Measurements from ENCODE around the gene ARHGEF28.

Gene ARHGEF28

DNA sequence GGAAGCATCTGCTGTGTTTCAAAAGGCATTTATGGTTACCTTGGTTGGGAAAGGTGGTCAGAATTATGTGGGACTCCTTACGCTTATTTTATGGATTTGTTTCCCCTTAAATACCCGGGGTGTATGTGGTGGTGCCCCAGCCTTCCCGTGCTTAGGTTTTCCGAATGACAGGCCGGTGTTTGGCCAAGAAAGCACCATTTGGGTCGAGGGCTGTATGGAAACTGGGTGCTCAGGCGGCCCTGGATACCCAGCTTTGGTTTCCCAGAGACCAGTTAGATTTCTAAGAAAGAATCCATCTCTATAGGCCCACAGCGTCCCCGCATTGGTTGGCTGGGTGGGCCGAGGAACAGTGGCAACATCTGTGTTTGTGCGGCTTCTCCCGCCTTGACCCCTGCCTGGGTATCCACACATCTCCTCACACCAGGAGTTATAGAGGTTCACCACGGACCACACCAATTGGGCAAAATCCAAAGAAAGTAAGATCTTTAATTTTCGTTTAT, 868 bp downstream of the ARHGEF28 start:
- H3K4me3 ChIP-seq (ENCODE audit: low read depth, low read length), result peak overlapping the region; percentile 72
- no peaks in the 10 kb centered on the region for H3K27me3 ChIP-seq
- peaks cover 45% of the 10 kb centered on the region for H3K4me1 ChIP-seq
- 0 out of 2 replicates have a peak, but pooled peaks cover 2% of the 10 kb centered on the region for H3K36me3 ChIP-seq
- H3K9me3 ChIP-seq, result no peaks in the 10 kb centered on the region
- DNase-seq, result no peak
- TF ChIP-seq, protein P1, sequence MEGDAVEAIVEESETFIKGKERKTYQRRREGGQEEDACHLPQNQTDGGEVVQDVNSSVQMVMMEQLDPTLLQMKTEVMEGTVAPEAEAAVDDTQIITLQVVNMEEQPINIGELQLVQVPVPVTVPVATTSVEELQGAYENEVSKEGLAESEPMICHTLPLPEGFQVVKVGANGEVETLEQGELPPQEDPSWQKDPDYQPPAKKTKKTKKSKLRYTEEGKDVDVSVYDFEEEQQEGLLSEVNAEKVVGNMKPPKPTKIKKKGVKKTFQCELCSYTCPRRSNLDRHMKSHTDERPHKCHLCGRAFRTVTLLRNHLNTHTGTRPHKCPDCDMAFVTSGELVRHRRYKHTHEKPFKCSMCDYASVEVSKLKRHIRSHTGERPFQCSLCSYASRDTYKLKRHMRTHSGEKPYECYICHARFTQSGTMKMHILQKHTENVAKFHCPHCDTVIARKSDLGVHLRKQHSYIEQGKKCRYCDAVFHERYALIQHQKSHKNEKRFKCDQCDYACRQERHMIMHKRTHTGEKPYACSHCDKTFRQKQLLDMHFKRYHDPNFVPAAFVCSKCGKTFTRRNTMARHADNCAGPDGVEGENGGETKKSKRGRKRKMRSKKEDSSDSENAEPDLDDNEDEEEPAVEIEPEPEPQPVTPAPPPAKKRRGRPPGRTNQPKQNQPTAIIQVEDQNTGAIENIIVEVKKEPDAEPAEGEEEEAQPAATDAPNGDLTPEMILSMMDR (IDR thresholded peaks at IDR 0.05; ENCODE audit: low read depth, low read length), result no peak

DNA sequence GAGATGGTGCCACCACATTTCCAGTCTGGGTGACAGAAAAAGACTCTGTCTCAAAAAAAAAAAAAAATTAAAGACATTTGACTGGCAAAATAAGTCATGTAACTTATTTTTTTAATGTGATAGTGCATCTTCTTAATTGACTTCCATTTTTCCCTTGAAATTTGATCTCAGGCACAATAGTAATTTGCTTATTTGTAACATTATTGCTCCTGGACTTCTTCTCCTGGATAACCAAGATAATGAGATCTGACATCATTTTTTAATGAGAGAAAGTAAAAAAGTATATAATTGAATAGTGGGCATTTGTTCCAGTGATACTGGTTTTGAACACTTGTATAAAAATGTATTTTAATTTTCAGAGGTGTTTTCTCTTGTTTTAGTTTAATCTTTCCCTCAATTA, 3.5 kb downstream of the ARHGEF28 start:
- no peak for DNase-seq
- TF ChIP-seq, protein P1 (IDR thresholded peaks at IDR 0.05; ENCODE audit: low read depth, low read length), result no peak
- Histone ChIP-seq H3K36me3 (peaks cover 11% of the 10 kb centered on the region; the same call in 1 of the 2 replicates), H3K4me1 (peaks cover 57% of the 10 kb centered on the region), H3K9me3 (no peaks in the 10 kb centered on the region), H3K4me3 (ENCODE audit: low read depth, low read length) (no peak overlapping the region), H3K27me3 (no peaks in the 10 kb centered on the region)

DNA sequence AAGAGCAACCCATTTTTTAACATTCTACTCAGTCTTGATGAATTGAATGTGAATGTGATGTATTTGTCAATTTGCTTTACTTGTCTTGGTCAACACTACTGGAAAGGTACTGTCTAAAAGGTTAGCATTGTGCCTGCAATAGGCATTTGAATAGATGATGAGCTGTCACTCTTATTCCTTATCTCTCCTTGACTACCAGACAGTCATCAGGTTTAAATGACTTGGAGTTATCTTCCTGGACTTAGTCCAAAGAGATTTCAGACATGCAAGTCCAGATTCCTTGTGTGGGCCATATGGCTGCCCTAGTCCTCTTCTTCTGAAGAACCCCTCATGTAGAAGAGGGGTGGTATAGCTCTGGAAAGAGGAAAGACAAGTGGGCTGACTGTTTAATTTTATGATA, 4.8 kb downstream of the ARHGEF28 start:
- TF ChIP-seq, protein P1 (IDR thresholded peaks at IDR 0.05; ENCODE audit: low read depth, low read length), result no peak
- H3K36me3 ChIP-seq, result peaks cover 18% of the 10 kb centered on the region
- no peak overlapping the region for H3K4me3 ChIP-seq (ENCODE audit: low read depth, low read length)
- H3K4me1 ChIP-seq, result peaks cover 62% of the 10 kb centered on the region
- H3K9me3 ChIP-seq, result no peaks in the 10 kb centered on the region
- no peak for DNase-seq
- no peaks in the 10 kb centered on the region for H3K27me3 ChIP-seq

DNA sequence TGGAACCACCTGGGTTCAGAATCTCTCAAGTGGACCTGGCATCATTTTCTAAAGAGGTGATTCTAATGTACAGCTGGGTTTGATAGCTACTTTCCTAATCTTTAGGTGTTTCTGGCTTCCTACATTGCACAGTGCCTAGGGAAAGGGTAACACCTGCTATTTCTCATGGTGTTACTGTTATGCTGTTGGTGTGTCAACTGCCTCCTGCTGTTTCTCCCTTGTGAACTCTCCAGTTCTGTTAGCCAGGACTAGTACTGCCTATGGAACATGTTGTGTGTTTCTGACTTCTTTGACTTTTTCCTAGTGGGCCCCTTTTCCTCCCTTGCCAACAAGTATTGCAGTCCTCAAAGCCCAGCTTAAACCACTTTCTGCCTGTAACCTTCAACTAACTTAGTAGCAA, 5.5 kb downstream of the ARHGEF28 start:
- Histone ChIP-seq H3K27me3 (no peaks in the 10 kb centered on the region), H3K4me3 (ENCODE audit: low read depth, low read length) (no peak overlapping the region), H3K36me3 (peaks cover 16% of the 10 kb centered on the region), H3K4me1 (peaks cover 69% of the 10 kb centered on the region), H3K9me3 (no peaks in the 10 kb centered on the region)
- TF ChIP-seq, protein P1 (IDR thresholded peaks at IDR 0.05; ENCODE audit: low read depth, low read length), result no peak
- DNase-seq, result no peak

DNA sequence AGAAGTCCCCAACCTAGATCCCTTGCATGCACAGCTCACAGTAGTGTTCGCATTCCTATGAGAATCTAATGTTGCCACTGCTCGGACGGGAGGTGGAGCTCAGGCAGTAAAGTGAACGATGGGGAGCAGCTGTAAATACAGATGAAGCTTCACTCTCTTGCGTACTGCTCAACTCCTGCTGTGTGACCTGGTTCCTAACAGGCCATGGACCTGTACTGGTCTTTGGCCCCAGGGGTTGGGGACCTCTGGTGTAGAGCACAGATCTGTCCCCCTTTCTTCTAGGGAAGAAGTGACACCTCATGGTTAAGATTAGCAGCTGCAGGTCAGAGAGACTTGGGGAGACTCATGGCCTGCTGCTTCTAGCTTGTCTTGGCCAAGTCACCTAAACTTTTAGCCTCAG, 7.1 kb downstream of the ARHGEF28 start:
- DNase-seq, result no peak
- no peaks in the 10 kb centered on the region for H3K27me3 ChIP-seq
- no peaks in the 10 kb centered on the region for H3K9me3 ChIP-seq
- TF ChIP-seq, protein P1 (IDR thresholded peaks at IDR 0.05; ENCODE audit: low read depth, low read length), result no peak
- no peak overlapping the region for H3K4me3 ChIP-seq (ENCODE audit: low read depth, low read length)
- peaks cover 16% of the 10 kb centered on the region for H3K36me3 ChIP-seq
- peaks cover 80% of the 10 kb centered on the region for H3K4me1 ChIP-seq

DNA sequence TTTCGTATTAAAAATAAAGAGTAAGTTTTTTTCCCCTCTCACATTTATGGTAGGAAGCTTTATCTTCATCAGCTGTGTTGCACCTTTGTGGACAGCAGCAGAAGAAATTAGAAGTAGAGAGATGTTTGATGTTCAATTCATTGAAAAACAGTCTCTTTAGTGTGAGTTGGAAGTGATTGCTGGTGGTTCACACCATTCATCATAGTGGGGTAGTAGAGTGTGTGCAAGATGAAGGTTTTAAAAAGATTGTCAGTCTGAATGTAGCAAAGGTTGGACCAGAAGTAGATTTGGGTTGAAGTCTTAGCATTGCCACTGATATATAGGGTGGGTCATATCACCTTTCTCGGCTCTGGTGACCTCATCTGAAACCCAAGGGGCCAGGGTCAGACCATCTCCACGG, 10.4 kb downstream of the ARHGEF28 start:
- no peak for DNase-seq
- Histone ChIP-seq H3K4me3 (ENCODE audit: low read depth, low read length) (no peak overlapping the region), H3K36me3 (peaks cover 16% of the 10 kb centered on the region), H3K9me3 (no peaks in the 10 kb centered on the region), H3K27me3 (no peaks in the 10 kb centered on the region), H3K4me1 (peaks cover 72% of the 10 kb centered on the region)
- TF ChIP-seq, protein P1 (IDR thresholded peaks at IDR 0.05; ENCODE audit: low read depth, low read length), result no peak

Data from BE2C (cell line).